Activated naive CD8-positive, alpha-beta T cell (primary cell): ENCODE measurements around the gene FIBCD1.

Experiments used
- H3K27ac Mint-ChIP-seq: one replicate; pipeline ENCODE4 v1.8.0; 2021; ENCODE audit warnings: mixed read lengths
- H3K27me3 Mint-ChIP-seq: one replicate; pipeline ENCODE4 v1.8.0; 2021; ENCODE audit warnings: mixed read lengths
- H3K36me3 Mint-ChIP-seq: one replicate; pipeline ENCODE4 v1.8.0; 2021; ENCODE audit warnings: mixed read lengths
- H3K4me1 Mint-ChIP-seq: one replicate; pipeline ENCODE4 v1.8.0; 2021; ENCODE audit warnings: low read depth, mixed read lengths
- H3K4me3 Mint-ChIP-seq: one replicate; pipeline ENCODE4 v1.8.0; 2021; ENCODE audit warnings: mild to moderate bottlenecking, mixed read lengths
- H3K9me3 Mint-ChIP-seq: one replicate; pipeline ENCODE4 v1.8.0; 2021; ENCODE audit warnings: low read depth, mixed read lengths

Gene FIBCD1

GRCh38 chr9:130885484-130886375 is 53.3 kb downstream of the FIBCD1 start:
- Mint-ChIP-seq H3K36me3 (no peaks in the 10 kb centered on the region), H3K9me3 (no peaks in the 10 kb centered on the region), H3K27me3 (no peaks in the 10 kb centered on the region), H3K4me3 (no peak overlapping the region), H3K27ac (no peak overlapping the region), H3K4me1 (no peaks in the 10 kb centered on the region)

- Mint-ChIP-seq H3K27me3 (no peaks in the 10 kb centered on the region), H3K9me3 (no peaks in the 10 kb centered on the region), H3K27ac (no peak overlapping the region), H3K36me3 (no peaks in the 10 kb centered on the region), H3K4me1 (no peaks in the 10 kb centered on the region), H3K4me3 (no peak overlapping the region)
These were observed 54.2 kb downstream of the FIBCD1 start for GRCh38 chr9:130884542-130885483.

GRCh38 chr9:130884111-130884531 is 54.9 kb downstream of the FIBCD1 start:
- no peaks in the 10 kb centered on the region for H3K9me3 Mint-ChIP-seq
- H3K27ac Mint-ChIP-seq = no peak overlapping the region
- H3K36me3 Mint-ChIP-seq = no peaks in the 10 kb centered on the region
- H3K4me3 Mint-ChIP-seq = no peak overlapping the region
- no peaks in the 10 kb centered on the region for H3K4me1 Mint-ChIP-seq
- no peaks in the 10 kb centered on the region for H3K27me3 Mint-ChIP-seq

- Mint-ChIP-seq H3K27ac (no peak overlapping the region), H3K9me3 (no peaks in the 10 kb centered on the region), H3K36me3 (no peaks in the 10 kb centered on the region)
These were observed 55.6 kb downstream of the FIBCD1 start for GRCh38 chr9:130883479-130883878.

GRCh38 chr9:130882696-130883225 is 56.3 kb downstream of the FIBCD1 start:
- no peaks in the 10 kb centered on the region for H3K27me3 Mint-ChIP-seq
- H3K27ac Mint-ChIP-seq = no peak overlapping the region
- no peak overlapping the region for H3K4me3 Mint-ChIP-seq
- H3K9me3 Mint-ChIP-seq = no peaks in the 10 kb centered on the region
- no peaks in the 10 kb centered on the region for H3K4me1 Mint-ChIP-seq
- no peaks in the 10 kb centered on the region for H3K36me3 Mint-ChIP-seq

More at GRCh38 chr9:130883479-130883878, 55.6 kb downstream of the FIBCD1 start:
- Mint-ChIP-seq H3K27me3 (no peaks in the 10 kb centered on the region), H3K4me1 (no peaks in the 10 kb centered on the region), H3K4me3 (no peak overlapping the region)

GRCh38 chr9:130881516-130881915 is 57.5 kb downstream of the FIBCD1 start:
- Mint-ChIP-seq H3K36me3 (no peaks in the 10 kb centered on the region), H3K27ac (no peak overlapping the region), H3K27me3 (no peaks in the 10 kb centered on the region), H3K4me1 (no peaks in the 10 kb centered on the region), H3K9me3 (no peaks in the 10 kb centered on the region), H3K4me3 (no peak overlapping the region)

- H3K4me1 Mint-ChIP-seq = no peaks in the 10 kb centered on the region
- H3K27ac Mint-ChIP-seq = no peak overlapping the region
- no peaks in the 10 kb centered on the region for H3K36me3 Mint-ChIP-seq
- no peak overlapping the region for H3K4me3 Mint-ChIP-seq
- no peaks in the 10 kb centered on the region for H3K27me3 Mint-ChIP-seq
- H3K9me3 Mint-ChIP-seq = no peaks in the 10 kb centered on the region
These were observed 58.3 kb downstream of the FIBCD1 start for GRCh38 chr9:130880599-130881220.

GRCh38 chr9:130879863-130880411 is 59.1 kb downstream of the FIBCD1 start:
- Mint-ChIP-seq H3K27ac (no peak overlapping the region), H3K36me3 (peaks cover 2% of the 10 kb centered on the region), H3K4me1 (no peaks in the 10 kb centered on the region), H3K27me3 (no peaks in the 10 kb centered on the region), H3K9me3 (no peaks in the 10 kb centered on the region), H3K4me3 (no peak overlapping the region)

GRCh38 chr9:130878295-130878694 is 60.8 kb downstream of the FIBCD1 start:
- H3K27ac Mint-ChIP-seq = no peak overlapping the region
- H3K36me3 Mint-ChIP-seq = peaks cover 5% of the 10 kb centered on the region
- no peaks in the 10 kb centered on the region for H3K27me3 Mint-ChIP-seq
- H3K9me3 Mint-ChIP-seq = no peaks in the 10 kb centered on the region
- no peaks in the 10 kb centered on the region for H3K4me1 Mint-ChIP-seq
- H3K4me3 Mint-ChIP-seq = no peak overlapping the region

GRCh38 chr9:130877300-130877699 is 61.7 kb downstream of the FIBCD1 start:
- H3K27me3 Mint-ChIP-seq = no peaks in the 10 kb centered on the region
- H3K27ac Mint-ChIP-seq = no peak overlapping the region
- H3K4me3 Mint-ChIP-seq = no peak overlapping the region
- no peaks in the 10 kb centered on the region for H3K4me1 Mint-ChIP-seq
- no peaks in the 10 kb centered on the region for H3K9me3 Mint-ChIP-seq
- peaks cover 5% of the 10 kb centered on the region for H3K36me3 Mint-ChIP-seq

- Mint-ChIP-seq H3K4me3 (no peak overlapping the region), H3K9me3 (no peaks in the 10 kb centered on the region), H3K27ac (no peak overlapping the region), H3K4me1 (no peaks in the 10 kb centered on the region), H3K27me3 (no peaks in the 10 kb centered on the region), H3K36me3 (peaks cover 5% of the 10 kb centered on the region)
These were observed 64.3 kb downstream of the FIBCD1 start for GRCh38 chr9:130874783-130875182.

GRCh38 chr9:130873966-130874365 is 65.1 kb downstream of the FIBCD1 start:
- H3K27me3 Mint-ChIP-seq = no peaks in the 10 kb centered on the region
- peaks cover 5% of the 10 kb centered on the region for H3K36me3 Mint-ChIP-seq
- H3K27ac Mint-ChIP-seq = no peak overlapping the region
- H3K9me3 Mint-ChIP-seq = no peaks in the 10 kb centered on the region
- H3K4me1 Mint-ChIP-seq = no peaks in the 10 kb centered on the region
- H3K4me3 Mint-ChIP-seq = no peak overlapping the region

GRCh38 chr9:130872912-130873503 is 66.0 kb downstream of the FIBCD1 start:
- no peak overlapping the region for H3K27ac Mint-ChIP-seq
- H3K9me3 Mint-ChIP-seq = no peaks in the 10 kb centered on the region
- no peaks in the 10 kb centered on the region for H3K4me1 Mint-ChIP-seq
- H3K27me3 Mint-ChIP-seq = no peaks in the 10 kb centered on the region
- no peak overlapping the region for H3K4me3 Mint-ChIP-seq
- peaks cover 5% of the 10 kb centered on the region for H3K36me3 Mint-ChIP-seq

GRCh38 chr9:130872508-130872907 is 66.5 kb downstream of the FIBCD1 start:
- no peaks in the 10 kb centered on the region for H3K27me3 Mint-ChIP-seq
- no peaks in the 10 kb centered on the region for H3K4me1 Mint-ChIP-seq
- H3K27ac Mint-ChIP-seq = no peak overlapping the region
- no peaks in the 10 kb centered on the region for H3K9me3 Mint-ChIP-seq
- H3K36me3 Mint-ChIP-seq = peaks cover 5% of the 10 kb centered on the region
- no peak overlapping the region for H3K4me3 Mint-ChIP-seq
